Dendritic cell treated with granulocyte-macrophage colony-stimulating factor and Interleukin-4, amounts not matched to agents 40 ng/mL and 50 ng/mL, for 4 days (primary cell): ENCODE data around the gene FAAP100.
A peak's percentile ranks its signal among the peaks of the same experiment; 100 is the strongest.

Experiments used
- H3K27ac Mint-ChIP-seq: one replicate; pipeline ENCODE4 v1.8.0; 2022; ENCODE audit warnings: mild to moderate bottlenecking, mixed read lengths
- H3K27me3 Mint-ChIP-seq: one replicate; pipeline ENCODE4 v1.8.0; 2022; ENCODE audit warnings: mild to moderate bottlenecking, mixed read lengths
- H3K36me3 Mint-ChIP-seq: one replicate; pipeline ENCODE4 v1.8.0; 2022; ENCODE audit warnings: low read depth, mixed read lengths
- H3K4me1 Mint-ChIP-seq: one replicate; pipeline ENCODE4 v1.8.0; 2022; ENCODE audit warnings: low read depth, mixed read lengths
- H3K4me3 Mint-ChIP-seq: one replicate; pipeline ENCODE4 v1.8.0; 2022; ENCODE audit warnings: mild to moderate bottlenecking, moderate library complexity, mixed read lengths
- H3K9me3 Mint-ChIP-seq: one replicate; pipeline ENCODE4 v1.8.0; 2022; ENCODE audit warnings: mixed read lengths
- intact Hi-C: fragments of 100-400 bp; cut with micrococcal nuclease; formaldehyde crosslinking; loops from one replicate; pipeline ENCODE4 v1.15.0; 2022

Gene FAAP100

GRCh38 chr17:81580481-81580880, 28.3 kb upstream of the FAAP100 start:
- H3K27me3 Mint-ChIP-seq: no peaks in the 10 kb centered on the region
- peaks cover 97% of the 10 kb centered on the region for H3K36me3 Mint-ChIP-seq
- intact Hi-C loops: no loop called here
- no peak overlapping the region for H3K27ac Mint-ChIP-seq
- H3K4me3 Mint-ChIP-seq: no peak overlapping the region
- peaks cover 34% of the 10 kb centered on the region for H3K4me1 Mint-ChIP-seq
- H3K9me3 Mint-ChIP-seq: no peaks in the 10 kb centered on the region

DNA sequence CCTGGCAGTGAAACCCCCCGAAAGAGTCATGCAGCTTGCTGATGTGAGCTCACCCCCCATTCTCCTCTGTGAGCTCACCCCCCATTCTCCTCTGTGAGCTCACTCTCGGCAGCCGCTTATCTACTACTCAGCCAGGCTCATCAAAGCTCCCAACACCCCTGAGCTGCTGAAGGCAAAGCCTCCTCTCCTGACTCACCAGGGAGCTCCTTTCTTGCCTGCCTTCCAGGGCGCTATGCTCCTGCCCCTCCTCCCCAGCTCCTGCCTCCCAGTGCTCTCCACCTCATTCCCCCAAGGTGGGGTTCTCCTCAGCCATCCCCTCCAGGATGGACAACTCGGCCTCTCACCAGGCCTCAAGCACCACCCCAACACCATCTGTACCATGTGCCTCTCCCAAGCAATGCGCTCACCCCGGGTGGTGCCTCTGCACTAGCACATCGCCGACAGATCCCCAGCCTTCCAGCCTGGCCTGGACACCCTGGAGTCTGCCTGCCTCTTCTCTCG, 27.7 kb upstream of the FAAP100 start:
- no peaks in the 10 kb centered on the region for H3K9me3 Mint-ChIP-seq
- intact Hi-C loops: no loop called here
- peak overlapping the region; percentile 38 for H3K27ac Mint-ChIP-seq
- H3K4me1 Mint-ChIP-seq: peaks cover 34% of the 10 kb centered on the region
- H3K27me3 Mint-ChIP-seq: no peaks in the 10 kb centered on the region
- H3K36me3 Mint-ChIP-seq: peaks cover 97% of the 10 kb centered on the region
- H3K4me3 Mint-ChIP-seq: no peak overlapping the region

- H3K36me3 Mint-ChIP-seq: peaks cover 97% of the 10 kb centered on the region
- intact Hi-C loops: no loop called here
- peaks cover 34% of the 10 kb centered on the region for H3K4me1 Mint-ChIP-seq
- no peak overlapping the region for H3K4me3 Mint-ChIP-seq
- no peaks in the 10 kb centered on the region for H3K27me3 Mint-ChIP-seq
- peak overlapping the region; percentile 38 for H3K27ac Mint-ChIP-seq
- H3K9me3 Mint-ChIP-seq: no peaks in the 10 kb centered on the region
Measured at GRCh38 chr17:81579298-81579697, 27.1 kb upstream of the FAAP100 start.

GRCh38 chr17:81578561-81579225, 26.5 kb upstream of the FAAP100 start:
- no peaks in the 10 kb centered on the region for H3K9me3 Mint-ChIP-seq
- peaks cover 34% of the 10 kb centered on the region for H3K4me1 Mint-ChIP-seq
- peak overlapping the region; percentile 77 for H3K27ac Mint-ChIP-seq
- H3K36me3 Mint-ChIP-seq: peaks cover 97% of the 10 kb centered on the region
- no peaks in the 10 kb centered on the region for H3K27me3 Mint-ChIP-seq
- no peak overlapping the region for H3K4me3 Mint-ChIP-seq
- intact Hi-C loops: no loop called here

GRCh38 chr17:81578038-81578441, 25.9 kb upstream of the FAAP100 start:
- intact Hi-C loops: no loop called here
- Mint-ChIP-seq H3K4me1 (peaks cover 34% of the 10 kb centered on the region), H3K4me3 (no peak overlapping the region), H3K36me3 (peaks cover 97% of the 10 kb centered on the region), H3K27ac (peak overlapping the region; percentile 77), H3K9me3 (no peaks in the 10 kb centered on the region), H3K27me3 (no peaks in the 10 kb centered on the region)

DNA sequence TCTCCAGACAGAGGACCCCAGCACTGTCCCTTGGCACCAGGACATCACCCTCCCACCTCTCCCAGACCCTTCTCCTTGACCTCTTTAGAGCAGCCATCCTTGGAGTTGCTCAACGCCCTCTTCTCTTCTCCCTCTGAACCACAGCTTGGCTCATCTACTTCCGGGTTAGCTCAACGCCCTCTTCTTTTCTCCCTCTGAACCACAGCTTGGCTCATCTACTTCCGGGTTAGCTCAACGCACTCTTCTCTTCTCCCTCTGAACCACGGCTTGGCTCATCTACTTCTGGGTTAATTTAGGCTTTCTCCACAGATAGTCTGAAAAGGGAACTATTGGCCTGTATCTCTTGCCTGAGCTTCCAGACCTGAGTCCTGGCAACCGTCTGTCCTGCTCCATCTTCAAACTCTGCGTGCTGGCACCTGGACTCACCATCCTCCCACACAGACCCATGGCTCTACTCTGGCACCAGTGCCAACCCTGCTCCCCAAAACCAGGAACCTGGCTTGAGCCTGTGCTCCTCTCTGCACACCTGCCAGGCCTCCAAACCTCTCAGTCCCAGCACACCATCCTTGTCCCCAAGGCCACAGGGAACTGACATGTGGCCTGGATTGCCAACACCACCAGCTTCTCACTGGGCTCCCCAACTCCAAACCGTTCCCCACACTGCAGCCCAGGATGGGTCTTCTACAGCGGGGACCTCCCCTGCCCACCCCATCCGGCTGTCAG, 25.3 kb upstream of the FAAP100 start:
- H3K36me3 Mint-ChIP-seq: peaks cover 97% of the 10 kb centered on the region
- no peaks in the 10 kb centered on the region for H3K9me3 Mint-ChIP-seq
- H3K27me3 Mint-ChIP-seq: no peaks in the 10 kb centered on the region
- peak overlapping the region; percentile 77 for H3K27ac Mint-ChIP-seq
- H3K4me1 Mint-ChIP-seq: peaks cover 34% of the 10 kb centered on the region
- intact Hi-C loops: no loop called here
- no peak overlapping the region for H3K4me3 Mint-ChIP-seq

DNA sequence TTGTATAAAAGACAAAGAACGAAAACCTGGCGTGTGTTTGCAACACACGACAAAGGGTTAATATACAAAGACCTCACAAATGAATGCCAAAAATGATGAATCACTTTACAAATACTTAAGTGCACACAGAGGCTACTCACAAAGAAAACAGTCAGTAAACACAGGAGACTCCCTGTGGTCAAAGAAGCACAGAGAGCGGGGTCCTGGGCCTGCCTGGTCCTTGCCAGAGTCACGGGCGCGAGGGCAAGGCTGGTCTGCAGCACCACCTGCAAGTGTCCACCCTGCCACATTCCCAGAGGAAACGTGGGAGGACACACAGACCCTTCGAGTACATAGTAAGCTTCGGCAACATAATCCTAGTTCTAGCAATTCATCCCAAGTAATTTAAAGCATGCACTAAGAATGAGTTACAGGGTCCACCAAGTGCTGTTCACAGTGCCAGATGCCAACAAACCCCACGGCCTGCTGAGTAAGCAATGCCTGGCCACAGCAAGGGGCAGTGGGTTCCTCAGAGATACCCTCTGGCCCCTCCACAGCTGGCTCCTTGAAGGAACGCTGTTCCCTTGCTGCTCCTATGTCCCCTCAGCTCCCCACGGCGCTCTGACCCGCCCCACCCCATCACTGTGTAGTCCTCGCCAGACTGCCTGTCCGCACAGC, 24.6 kb upstream of the FAAP100 start:
- Mint-ChIP-seq H3K4me3 (no peak overlapping the region), H3K27ac (peak overlapping the region; percentile 77), H3K36me3 (peaks cover 97% of the 10 kb centered on the region), H3K4me1 (peaks cover 34% of the 10 kb centered on the region), H3K27me3 (no peaks in the 10 kb centered on the region), H3K9me3 (no peaks in the 10 kb centered on the region)
- intact Hi-C loops: no loop called here

GRCh38 chr17:81575836-81576235, 23.7 kb upstream of the FAAP100 start:
- Mint-ChIP-seq H3K36me3 (peaks cover 97% of the 10 kb centered on the region), H3K9me3 (no peaks in the 10 kb centered on the region), H3K27ac (no peak overlapping the region), H3K27me3 (no peaks in the 10 kb centered on the region), H3K4me1 (peaks cover 34% of the 10 kb centered on the region), H3K4me3 (no peak overlapping the region)
- intact Hi-C loops: no loop called here

- no peak overlapping the region for H3K4me3 Mint-ChIP-seq
- intact Hi-C loops: no loop called here
- H3K27ac Mint-ChIP-seq: no peak overlapping the region
- peaks cover 23% of the 10 kb centered on the region for H3K4me1 Mint-ChIP-seq
- no peaks in the 10 kb centered on the region for H3K9me3 Mint-ChIP-seq
- no peaks in the 10 kb centered on the region for H3K27me3 Mint-ChIP-seq
- peaks cover 97% of the 10 kb centered on the region for H3K36me3 Mint-ChIP-seq
Measured at GRCh38 chr17:81574643-81574956, 22.4 kb upstream of the FAAP100 start.

- Mint-ChIP-seq H3K4me1 (peaks cover 18% of the 10 kb centered on the region), H3K9me3 (no peaks in the 10 kb centered on the region), H3K4me3 (no peak overlapping the region), H3K36me3 (peaks cover 97% of the 10 kb centered on the region), H3K27me3 (no peaks in the 10 kb centered on the region), H3K27ac (no peak overlapping the region)
- intact Hi-C loops: no loop called here
Measured at GRCh38 chr17:81573794-81574642, 21.9 kb upstream of the FAAP100 start.

DNA sequence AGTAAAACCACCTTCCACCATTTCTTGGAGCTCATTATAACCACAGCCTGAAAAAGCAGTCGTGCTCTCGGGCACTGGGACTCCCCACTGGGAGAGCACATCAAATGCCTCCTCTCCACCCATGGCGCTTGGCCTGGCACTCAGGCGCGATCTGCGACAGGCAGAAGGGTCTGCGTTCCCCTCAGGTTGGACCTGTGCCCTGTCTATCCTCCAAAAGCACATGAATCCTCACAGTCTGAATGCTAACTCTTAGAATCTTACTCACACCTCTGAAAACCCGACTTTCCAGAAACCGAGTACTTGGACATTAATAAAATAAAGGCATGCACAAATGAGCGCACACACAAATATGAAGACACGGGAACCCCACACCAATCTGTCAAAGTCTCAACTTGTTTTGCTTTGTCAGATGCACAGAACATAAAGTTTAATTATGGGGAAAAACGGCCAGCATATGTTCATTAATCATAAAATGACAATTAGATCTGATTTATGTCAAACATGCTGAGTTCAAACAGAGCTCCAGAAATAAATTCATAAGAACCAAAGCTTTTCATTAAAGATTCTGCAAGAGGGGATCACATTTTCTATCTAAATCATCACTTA, 20.5 kb upstream of the FAAP100 start:
- Mint-ChIP-seq H3K36me3 (peaks cover 99% of the 10 kb centered on the region), H3K4me3 (no peak overlapping the region), H3K9me3 (no peaks in the 10 kb centered on the region), H3K27me3 (no peaks in the 10 kb centered on the region), H3K27ac (no peak overlapping the region), H3K4me1 (peaks cover 16% of the 10 kb centered on the region)
- intact Hi-C loops: no loop called here

DNA sequence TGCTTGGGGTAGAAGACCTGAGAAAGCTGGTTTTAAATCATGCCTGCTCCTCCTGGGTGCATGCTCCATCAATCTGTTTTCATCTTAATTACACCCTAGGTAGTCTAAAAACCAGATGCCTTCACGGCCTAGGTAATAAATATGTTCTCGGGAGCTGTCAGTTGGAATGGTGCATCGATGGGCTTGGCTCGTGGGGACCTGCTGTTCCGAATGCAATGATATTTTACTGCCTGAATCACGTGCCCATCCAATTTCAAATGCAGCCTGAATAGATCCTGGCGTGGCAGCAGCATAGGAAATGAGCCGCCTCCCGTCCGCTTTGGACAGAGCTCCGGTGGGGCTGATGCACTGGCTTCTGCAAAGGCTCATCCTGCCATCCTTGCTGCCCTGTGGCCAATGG, 18.8 kb upstream of the FAAP100 start:
- Mint-ChIP-seq H3K4me3 (no peak overlapping the region), H3K4me1 (peaks cover 25% of the 10 kb centered on the region), H3K27me3 (no peaks in the 10 kb centered on the region), H3K36me3 (peaks cover 100% of the 10 kb centered on the region), H3K27ac (no peak overlapping the region), H3K9me3 (no peaks in the 10 kb centered on the region)
- intact Hi-C loops: no loop called here

- Mint-ChIP-seq H3K4me3 (no peak overlapping the region), H3K4me1 (peaks cover 32% of the 10 kb centered on the region), H3K27ac (no peak overlapping the region), H3K27me3 (no peaks in the 10 kb centered on the region), H3K36me3 (peaks cover 100% of the 10 kb centered on the region), H3K9me3 (no peaks in the 10 kb centered on the region)
- intact Hi-C loops: no loop called here
Measured at GRCh38 chr17:81569986-81570514, 17.9 kb upstream of the FAAP100 start.
